ENCODE measurements around the gene TTC23L.

- no peak for TF ChIP-seq CTCF (IDR thresholded peaks at IDR 0.05; ENCODE audit: low read depth, low read length)
- no peak for TF ChIP-seq POLR2A (IDR thresholded peaks at IDR 0.05; ENCODE audit: extremely low read depth, insufficient read length)
- TF ChIP-seq MYC (IDR thresholded peaks at IDR 0.05; ENCODE audit: low read depth, low read length), result no peak; the same call in 1 of the 2 replicates
Measured at GRCh38 chr5:34803974-34804732, 34.8 kb upstream of the TTC23L start.

Measured in NB4 (cell line).